Measurements from ENCODE around the gene ALCAM.

DNA sequence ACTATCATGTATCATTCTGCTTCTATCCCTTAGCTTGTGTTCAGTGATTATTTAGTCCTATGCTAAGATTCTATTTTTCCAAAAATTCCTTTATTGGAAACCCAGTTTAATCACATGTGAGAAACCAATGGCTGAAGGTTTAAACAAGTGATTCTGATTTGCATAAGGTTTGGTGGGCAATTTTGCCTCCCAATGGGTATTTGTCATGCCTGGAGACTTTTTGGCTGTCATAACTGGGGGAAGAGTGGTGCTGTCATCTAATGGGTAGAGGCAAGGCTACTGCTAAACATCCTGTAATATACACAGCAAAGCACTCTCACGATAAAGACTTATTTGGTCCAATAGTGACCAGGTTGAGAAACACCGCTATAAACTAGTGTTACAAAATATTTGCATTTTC lies 148.7 kb downstream of the ALCAM start:
- TF ChIP-seq POLR2A (IDR thresholded peaks at IDR 0.05): no peak
- TF ChIP-seq, protein P1, sequence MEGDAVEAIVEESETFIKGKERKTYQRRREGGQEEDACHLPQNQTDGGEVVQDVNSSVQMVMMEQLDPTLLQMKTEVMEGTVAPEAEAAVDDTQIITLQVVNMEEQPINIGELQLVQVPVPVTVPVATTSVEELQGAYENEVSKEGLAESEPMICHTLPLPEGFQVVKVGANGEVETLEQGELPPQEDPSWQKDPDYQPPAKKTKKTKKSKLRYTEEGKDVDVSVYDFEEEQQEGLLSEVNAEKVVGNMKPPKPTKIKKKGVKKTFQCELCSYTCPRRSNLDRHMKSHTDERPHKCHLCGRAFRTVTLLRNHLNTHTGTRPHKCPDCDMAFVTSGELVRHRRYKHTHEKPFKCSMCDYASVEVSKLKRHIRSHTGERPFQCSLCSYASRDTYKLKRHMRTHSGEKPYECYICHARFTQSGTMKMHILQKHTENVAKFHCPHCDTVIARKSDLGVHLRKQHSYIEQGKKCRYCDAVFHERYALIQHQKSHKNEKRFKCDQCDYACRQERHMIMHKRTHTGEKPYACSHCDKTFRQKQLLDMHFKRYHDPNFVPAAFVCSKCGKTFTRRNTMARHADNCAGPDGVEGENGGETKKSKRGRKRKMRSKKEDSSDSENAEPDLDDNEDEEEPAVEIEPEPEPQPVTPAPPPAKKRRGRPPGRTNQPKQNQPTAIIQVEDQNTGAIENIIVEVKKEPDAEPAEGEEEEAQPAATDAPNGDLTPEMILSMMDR (IDR thresholded peaks at IDR 0.05): no peak

Measured in uterus (tissue), 2 donors.